Esophagus muscularis mucosa (tissue), 3 donors: ENCODE data around the gene UBE2QL1.

Experiments used
- CTCF ChIP-seq, 3 experiments: fragments of 200-600 bp in 2 of 3; fragments of 450-650 bp in 1 of 3; sonication (generic) in 2 of 3; IDR thresholded peaks; one replicate each; pipeline ENCODE4 v1.5.1; 2017 to 2019; ENCODE audit warnings: antibody characterized with exemption in 3 of 3, mild to moderate bottlenecking in 2 of 3, moderate library complexity in 1 of 3
- POLR2A ChIP-seq: fragments of 450-650 bp; IDR thresholded peaks from one replicate; pipeline ENCODE4 v1.6.1; 2017; ENCODE audit warnings: antibody characterized with exemption, moderate library complexity, mild to moderate bottlenecking, low read depth
- POLR2AphosphoS5 ChIP-seq, 2 donors: sonication (generic); formaldehyde crosslinking; IDR thresholded peaks; one replicate each; pipeline ENCODE4 v1.6.1; 2017; ENCODE audit warnings: antibody characterized with exemption in 2 of 2

GRCh38 chr5:6439588-6440550, 8.8 kb upstream of the UBE2QL1 start:
- TF ChIP-seq POLR2AphosphoS5 (IDR thresholded peaks at IDR 0.05) (no peak), CTCF (IDR thresholded peaks at IDR 0.05) (no peak), POLR2A (no peak)
